GM23338 (cell line): ENCODE measurements around the gene MIAT. TPM values are rescaled to one million over a fixed set of nuclear protein-coding genes. Genes with fewer than 3 reads are reported as not detected.

ENCODE experiments used
- ATAC-seq: fragments of 200-7000 bp; cut with Tn5 transposase; 3 replicates; pipeline ENCODE4 v1.9.1; 2020
- DNase-seq: peaks from one replicate; pipeline ENCODE4 v3.0.0-alpha.2; 2015; ENCODE audit warnings: low spot score
- H2AFZ ChIP-seq: fragments of 200-600 bp; sonication (generic); 2 replicates; pipeline ENCODE4 v1.8.0; 2016; ENCODE audit warnings: antibody characterized with exemption, mild to moderate bottlenecking, moderate library complexity
- H3F3A ChIP-seq: fragments of 200-600 bp; sonication (generic); replicated peaks from 2 replicates; pipeline ENCODE4 v1.8.0; 2017; ENCODE audit warnings: antibody characterized with exemption, mixed run types, low read depth
- H3K27ac ChIP-seq: fragments of 200-600 bp; sonication (generic); 2 replicates; pipeline ENCODE4 v1.6.1; 2016; ENCODE audit warnings: low read depth
- H3K27me3 ChIP-seq: fragments of 200-600 bp; sonication (generic); 2 replicates; pipeline ENCODE4 v1.8.0; 2016; ENCODE audit warnings: mild to moderate bottlenecking, mixed run types, moderate library complexity; ENCODE audit not compliant: insufficient read depth
- H3K36me3 ChIP-seq: fragments of 200-600 bp; sonication (generic); 2 replicates; pipeline ENCODE4 v1.8.0; 2016; ENCODE audit warnings: mild to moderate bottlenecking; ENCODE audit not compliant: insufficient read depth
- H3K4me1 ChIP-seq: fragments of 200-600 bp; sonication (generic); 2 replicates; pipeline ENCODE4 v1.8.0; 2016; ENCODE audit warnings: mild to moderate bottlenecking, moderate library complexity; ENCODE audit not compliant: insufficient read depth
- H3K4me2 ChIP-seq: fragments of 200-600 bp; sonication (generic); 2 replicates; pipeline ENCODE4 v1.7.1; 2017; ENCODE audit warnings: mixed run types
- H3K4me3 ChIP-seq: fragments of 200-600 bp; sonication (generic); 2 replicates; pipeline ENCODE4 v1.6.1; 2016; ENCODE audit warnings: mixed run types
- H3K79me2 ChIP-seq: fragments of 200-600 bp; sonication (generic); replicated peaks from 2 replicates; pipeline ENCODE4 v1.8.0; 2017; ENCODE audit warnings: mild to moderate bottlenecking; ENCODE audit not compliant: insufficient read depth
- H3K9me2 ChIP-seq: fragments of 200-600 bp; sonication (generic); 2 replicates; pipeline ENCODE4 v1.8.0; 2017; ENCODE audit not compliant: insufficient read depth
- H4K20me1 ChIP-seq: fragments of 200-600 bp; sonication (generic); replicated peaks from 2 replicates; pipeline ENCODE4 v1.8.0; 2017; ENCODE audit warnings: mild to moderate bottlenecking; ENCODE audit not compliant: insufficient read depth
- H3K27ac Mint-ChIP-seq: 2 replicates; pipeline ENCODE4 v1.8.0; 2020; ENCODE audit warnings: inconsistent platforms, mild to moderate bottlenecking, moderate library complexity, mixed read lengths
- H3K27me3 Mint-ChIP-seq: 3 replicates; pipeline ENCODE4 v1.8.0; 2022; ENCODE audit warnings: low read depth, mild to moderate bottlenecking, moderate library complexity, mixed read lengths, inconsistent platforms; ENCODE audit not compliant: insufficient read depth, poor library complexity
- H3K36me3 Mint-ChIP-seq: 3 replicates; pipeline ENCODE4 v1.8.0; 2021; ENCODE audit warnings: low read depth, mild to moderate bottlenecking, inconsistent platforms, moderate library complexity, mixed read lengths
- H3K4me1 Mint-ChIP-seq: 3 replicates; pipeline ENCODE4 v1.8.0; 2020; ENCODE audit warnings: mild to moderate bottlenecking, inconsistent platforms, mixed read lengths
- H3K4me3 Mint-ChIP-seq: 3 replicates; pipeline ENCODE4 v1.8.0; 2021; ENCODE audit warnings: moderate library complexity, mild to moderate bottlenecking, inconsistent platforms, mixed read lengths
- H3K9me3 Mint-ChIP-seq: 3 replicates; pipeline ENCODE4 v1.8.0; 2020; ENCODE audit warnings: moderate library complexity, mild to moderate bottlenecking, inconsistent platforms, mixed read lengths
- CREB1 ChIP-seq: fragments of 250-450 bp; sonication (Bioruptor Pico); IDR thresholded peaks from 2 replicates; pipeline ENCODE4 v1.5.0; 2020; ENCODE audit warnings: low read depth, mild to moderate bottlenecking, moderate library complexity
- CTCF ChIP-seq, 2 experiments: fragments of 200-600 bp in 1 of 2; sonication (generic) in 1 of 2; conservative IDR thresholded peaks; 2 replicates each; pipeline versions ENCODE4 v1.5.1 to v1.6.1; 2016 to 2017; ENCODE audit warnings: antibody characterized with exemption in 2 of 2, low read depth in 2 of 2, mild to moderate bottlenecking in 2 of 2, moderate library complexity in 1 of 2
- ETS1 ChIP-seq: IDR thresholded peaks from 2 replicates; pipeline ENCODE4 v1.6.1; 2016; ENCODE audit warnings: antibody characterized with exemption
- EZH2 ChIP-seq: fragments of 200-600 bp; sonication (generic); IDR thresholded peaks from one replicate; pipeline ENCODE4 v1.8.0; 2017; ENCODE audit warnings: antibody characterized with exemption, mild to moderate bottlenecking, low read depth; ENCODE audit not compliant: unreplicated experiment
- EZH2phosphoT487 ChIP-seq: fragments of 200-600 bp; sonication (generic); IDR thresholded peaks from one replicate; pipeline ENCODE4 v1.8.1; 2018; ENCODE audit warnings: antibody characterized with exemption; ENCODE audit not compliant: unreplicated experiment
- JUNB ChIP-seq: IDR thresholded peaks from one replicate; pipeline ENCODE4 v1.6.1; 2016; ENCODE audit warnings: antibody characterized with exemption; ENCODE audit not compliant: unreplicated experiment
- NANOG ChIP-seq: IDR thresholded peaks from 2 replicates; pipeline ENCODE4 v1.6.1; 2016; ENCODE audit warnings: antibody characterized with exemption, borderline replicate concordance
- POLR2AphosphoS5 ChIP-seq: IDR thresholded peaks from 2 replicates; pipeline ENCODE4 v1.6.1; 2016; ENCODE audit warnings: antibody characterized with exemption, low read depth
- REST ChIP-seq: IDR thresholded peaks from one replicate; pipeline ENCODE4 v1.6.1; 2018; ENCODE audit warnings: antibody characterized with exemption; ENCODE audit not compliant: unreplicated experiment
- ZNF114 ChIP-seq: fragments of 250-450 bp; sonication (Bioruptor Pico); IDR thresholded peaks from 2 replicates; pipeline ENCODE4 v1.5.0; 2020; ENCODE audit warnings: mild to moderate bottlenecking, moderate library complexity
- ZNF331 ChIP-seq: fragments of 250-450 bp; sonication (Bioruptor Pico); IDR thresholded peaks from 2 replicates; pipeline ENCODE4 v1.5.0; 2020; ENCODE audit warnings: low read depth, mild to moderate bottlenecking, moderate library complexity
- polyA plus RNA-seq: library from polyadenylated mRNA; unstranded; fragments of >200 nt; fragmentation: Nextera tagmentation; extraction: Ambion mirVana; gene quantifications from 2 replicates; pipeline ENCODE4 v1.2.1, GENCODE V29; 2016
- total RNA-seq: library from RNA; depleted of rRNA; stranded (reverse); fragments of >200 nt; shearing (Covaris generic); gene quantifications from 2 replicates; pipeline ENCODE4 v1.2.3, GENCODE V29; 2014

The MIAT gene
- total and polyA plus RNA-seq, 2 experiments from 2014 or later, result 10.0 to 63.6 TPM

- TF ChIP-seq CTCF (conservative IDR thresholded peaks at IDR 0.05; ENCODE audit: low read depth in 2 of 2), result no peak
- no peak for TF ChIP-seq JUNB
- TF ChIP-seq POLR2AphosphoS5, result no peak; the same call in 1 of the 2 replicates
- TF ChIP-seq REST, result no peak
- TF ChIP-seq NANOG, result no peak
- no peak for TF ChIP-seq ZNF114 (CRISPR knock-in tag)
- no peak for TF ChIP-seq EZH2phosphoT487
- no peak for TF ChIP-seq EZH2
- TF ChIP-seq ETS1, result no peak
- TF ChIP-seq ZNF331, result no peak
- TF ChIP-seq CREB1 (CRISPR knock-in tag), result no peak
- H3K4me2 ChIP-seq, result peak overlapping the region; percentile 69
- H3K4me1 ChIP-seq, result peaks cover 31% of the 10 kb centered on the region
- H4K20me1 ChIP-seq, result peaks cover 2% of the 10 kb centered on the region; the same call in 1 of the 2 replicates
- H3K4me3 ChIP-seq, result peak overlapping the region; percentile 96; the same call in 1 of the 2 replicates
- H2AFZ ChIP-seq, result no peak overlapping the region
- DNase-seq (peak; percentile 58), ATAC-seq (no peak)
- H3K9me2 ChIP-seq, result no peaks in the 10 kb centered on the region
- Mint-ChIP-seq H3K9me3 (no peaks in the 10 kb centered on the region; the same call in 2 of the 3 replicates), H3K4me1 (peaks cover 67% of the 10 kb centered on the region), H3K36me3 (peaks cover 47% of the 10 kb centered on the region), H3K4me3 (peak overlapping the region; percentile 89; the same call in 1 of the 3 replicates), H3K27me3 (peaks cover 29% of the 10 kb centered on the region), H3K27ac (peak overlapping the region; percentile 91)
- H3K27me3 ChIP-seq, result no peaks in the 10 kb centered on the region
- peak overlapping the region; percentile 90 for H3K27ac ChIP-seq
- peaks cover 65% of the 10 kb centered on the region for H3F3A ChIP-seq
- peaks cover 13% of the 10 kb centered on the region; the same call in 1 of the 2 replicates for H3K79me2 ChIP-seq
- 0 out of 2 replicates have a peak, but pooled peaks cover 6% of the 10 kb centered on the region for H3K36me3 ChIP-seq
These were observed 14.1 kb downstream of the MIAT start for GRCh38 chr22:26671317-26672059.
